Natural killer cell (primary cell): ENCODE data around the gene ZEB2. TPM values are rescaled to one million over a fixed set of nuclear protein-coding genes. Genes with fewer than 3 reads are reported as not detected.

Experiments used
- ATAC-seq, 3 donors: fragments of 150-1000 bp in 2 of 3; fragments of 200-7000 bp in 1 of 3; cut with Tn5 transposase; 1 replicate in 1 of 3; 2 replicates in 2 of 3; pipeline ENCODE4 v1.10.0; 2021; ENCODE audit warnings: mild to moderate bottlenecking in 2 of 3, moderate library complexity in 2 of 3
- DNase-seq, 2 donors: peaks; one replicate each; pipeline versions ENCODE4 v3.0.0 to v3.0.0-alpha.2; 2013 to 2021; ENCODE audit warnings: mixed read lengths in 1 of 2
- H3K27ac ChIP-seq: one replicate; pipeline ENCODE4 v1.5.1; 2013; ENCODE audit warnings: mild to moderate bottlenecking, low read length
- H3K27me3 ChIP-seq: one replicate; pipeline ENCODE4 v1.6.1; 2013; ENCODE audit warnings: low read length; ENCODE audit not compliant: control insufficient read depth, insufficient read depth
- H3K36me3 ChIP-seq: one replicate; pipeline ENCODE4 v1.6.1; 2013; ENCODE audit warnings: low read length; ENCODE audit not compliant: control insufficient read depth, insufficient read depth
- H3K4me1 ChIP-seq: one replicate; pipeline ENCODE4 v1.6.1; 2013; ENCODE audit warnings: low read length; ENCODE audit not compliant: control insufficient read depth, insufficient read depth
- H3K4me3 ChIP-seq: one replicate; pipeline ENCODE4 v1.5.1; 2013; ENCODE audit warnings: low read length
- H3K9me3 ChIP-seq: one replicate; pipeline ENCODE4 v1.6.1; 2013; ENCODE audit warnings: low read length; ENCODE audit not compliant: control insufficient read depth, insufficient read depth
- H3K27ac Mint-ChIP-seq, 2 donors: one replicate each; pipeline ENCODE4 v1.8.0; 2022; ENCODE audit warnings: mild to moderate bottlenecking in 2 of 2, mixed read lengths in 2 of 2, moderate library complexity in 1 of 2
- H3K27me3 Mint-ChIP-seq, 2 donors: one replicate each; pipeline ENCODE4 v1.8.0; 2022; ENCODE audit warnings: low read depth in 2 of 2, mixed read lengths in 2 of 2
- H3K36me3 Mint-ChIP-seq: one replicate; pipeline ENCODE4 v1.8.0; 2022; ENCODE audit warnings: mixed read lengths
- H3K4me1 Mint-ChIP-seq, 2 donors: one replicate each; pipeline ENCODE4 v1.8.0; 2022; ENCODE audit warnings: mixed read lengths in 2 of 2
- H3K4me3 Mint-ChIP-seq: one replicate; pipeline ENCODE4 v1.8.0; 2022; ENCODE audit warnings: mild to moderate bottlenecking, moderate library complexity, mixed read lengths
- H3K9me3 Mint-ChIP-seq, 2 donors: one replicate each; pipeline ENCODE4 v1.8.0; 2022; ENCODE audit warnings: mixed read lengths in 2 of 2
- CTCF ChIP-seq: fragments of 200-600 bp; IDR thresholded peaks from one replicate; pipeline ENCODE4 v1.8.0; 2022; ENCODE audit warnings: antibody characterized with exemption
- WGBS: methylation state at CpG from one replicate; pipeline ENCODE4 v1.1.7; 2013; ENCODE audit warnings: missing lambda C conversion rate; ENCODE audit not compliant: insufficient coverage; 5-methylcytosine and 5-hydroxymethylcytosine counted together
- intact Hi-C: fragments of 100-400 bp; cut with micrococcal nuclease; formaldehyde crosslinking; loops from one replicate; pipeline ENCODE4 v1.14.2; 2022
- total RNA-seq, 4 donors: library from RNA; stranded (reverse); fragments of 120-200 nt in 1 of 4; gene quantifications; one replicate each; pipeline versions ENCODE4 v1.2.3 to v1.2.4, GENCODE V29; 2013 to 2022

The ZEB2 gene
- total RNA-seq, 3 donors from 2014 or later (not counting 1 experiment from before 2014, with no cell fraction given), result 718 to 1,143 (median 944) TPM

DNA sequence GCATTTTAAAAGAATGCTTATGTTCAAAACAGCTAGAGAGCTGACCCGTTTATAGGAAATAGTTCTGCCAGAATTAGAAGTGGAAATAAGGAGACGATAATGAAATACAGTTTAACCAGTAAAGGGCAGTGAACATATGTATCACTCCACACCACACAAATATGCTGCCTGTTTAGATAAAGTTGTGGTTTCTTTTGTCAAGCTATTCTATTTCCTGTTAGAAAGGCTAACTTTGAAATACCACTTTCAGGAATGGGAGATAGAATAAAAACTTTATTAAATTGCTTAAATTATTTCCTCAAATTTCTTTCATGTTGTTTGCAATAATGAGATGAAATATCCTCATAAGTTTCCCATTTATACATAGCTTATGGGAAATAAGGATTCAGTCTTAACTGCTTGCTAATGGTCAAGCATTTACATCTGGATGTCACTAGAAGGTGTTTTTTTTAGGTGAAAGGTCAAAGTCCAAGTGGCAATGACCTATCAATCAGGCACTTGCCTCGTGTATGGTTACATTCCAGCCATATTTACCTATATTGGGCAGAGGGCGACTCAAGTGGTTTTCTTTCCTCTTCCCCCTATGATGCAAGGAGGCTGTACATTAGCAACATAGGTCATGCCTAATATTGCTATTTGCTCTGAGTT lies 148.9 kb downstream of the ZEB2 start:
- Histone ChIP-seq H3K9me3 (no peaks in the 10 kb centered on the region), H3K4me1 (no peaks in the 10 kb centered on the region), H3K27ac (no peak overlapping the region), H3K36me3 (no peaks in the 10 kb centered on the region), H3K27me3 (no peaks in the 10 kb centered on the region), H3K4me3 (no peak overlapping the region)
- DNase-seq (no peak), ATAC-seq (peak in 1 of 3 donors; percentile 55)
- TF ChIP-seq CTCF, result no peak
- no peak overlapping the region for H3K27ac Mint-ChIP-seq
- H3K36me3 Mint-ChIP-seq, result no peaks in the 10 kb centered on the region
- H3K4me3 Mint-ChIP-seq, result no peak overlapping the region
- no peaks in the 10 kb centered on the region for H3K9me3 Mint-ChIP-seq
- H3K4me1 Mint-ChIP-seq, result peaks cover 21 to 22% of the 10 kb centered on the region in 2 donors
- peaks cover 4 to 11% of the 10 kb centered on the region in 2 donors for H3K27me3 Mint-ChIP-seq
- 37% methylated on average over 3 of the region's 4 CpGs for WGBS
- intact Hi-C loops, result no loop called here

- Mint-ChIP-seq H3K27ac (no peak overlapping the region), H3K4me3 (no peak overlapping the region), H3K36me3 (no peaks in the 10 kb centered on the region), H3K27me3 (peaks cover 4 to 11% of the 10 kb centered on the region in 2 donors), H3K4me1 (peaks cover 21 to 22% of the 10 kb centered on the region in 2 donors), H3K9me3 (no peaks in the 10 kb centered on the region)
- TF ChIP-seq CTCF, result no peak
- H3K27ac ChIP-seq, result no peak overlapping the region
- no peak for ATAC-seq
- H3K9me3 ChIP-seq, result no peaks in the 10 kb centered on the region
- intact Hi-C loops, result no loop called here
- H3K4me1 ChIP-seq, result no peaks in the 10 kb centered on the region
- DNase-seq, result no peak
- no peaks in the 10 kb centered on the region for H3K27me3 ChIP-seq
- H3K4me3 ChIP-seq, result no peak overlapping the region
- H3K36me3 ChIP-seq, result no peaks in the 10 kb centered on the region
These were observed 150.5 kb downstream of the ZEB2 start for GRCh38 chr2:144369416-144369815.

GRCh38 chr2:144366825-144367429 lies 153.0 kb downstream of the ZEB2 start:
- H3K9me3 ChIP-seq, result no peaks in the 10 kb centered on the region
- Mint-ChIP-seq H3K4me1 (peaks cover 20 to 22% of the 10 kb centered on the region in 2 donors), H3K27me3 (peaks cover 0 to 4% of the 10 kb centered on the region in 2 donors), H3K4me3 (no peak overlapping the region), H3K36me3 (no peaks in the 10 kb centered on the region), H3K27ac (no peak overlapping the region), H3K9me3 (no peaks in the 10 kb centered on the region)
- ATAC-seq (no peak), DNase-seq (no peak)
- no CpG with 5 or more reads among the region's 3 CpGs for WGBS
- no peaks in the 10 kb centered on the region for H3K36me3 ChIP-seq
- H3K27ac ChIP-seq, result no peak overlapping the region
- intact Hi-C loops, result no loop called here
- H3K4me1 ChIP-seq, result no peaks in the 10 kb centered on the region
- H3K4me3 ChIP-seq, result no peak overlapping the region
- no peak for TF ChIP-seq CTCF
- H3K27me3 ChIP-seq, result no peaks in the 10 kb centered on the region
